Adipose tissue (tissue), 3 donors: Measurements from ENCODE around the gene FGF4. TPM values are rescaled to one million over a fixed set of nuclear protein-coding genes. Genes with fewer than 3 reads are reported as not detected.
"Not testable (repeated sequence)": the region's sequence is repeated elsewhere in the genome, so short reads cannot be mapped to it uniquely, and the experiment has no call there.

Experiments used
- H3K27ac ChIP-seq: one replicate; pipeline ENCODE4 v1.5.1; 2013; ENCODE audit warnings: low read depth, low read length
- WGBS, 3 donors: extraction: QIAGEN DNeasy Blood & Tissue Kit; methylation state at CpG; one replicate each; pipeline ENCODE4 v1.1.7; 2013; 5-methylcytosine and 5-hydroxymethylcytosine counted together
- polyA plus RNA-seq, 3 donors: library from polyadenylated mRNA; stranded (reverse); fragments of 200-250 nt; gene quantifications; one replicate each; pipeline ENCODE4 v1.2.3, GENCODE V29; 2013
- donor health status: healthy with polysubstance abuse.
- donor health status: Bipolar disorder and iron deficiency.
- donor health status: healthy.

The FGF4 gene
- polyA plus RNA-seq, 3 donors: not detected

GRCh38 chr11:69787906-69788305, 12.8 kb upstream of the FGF4 start:
- no peak overlapping the region for H3K27ac ChIP-seq
- WGBS, 3 donors: 77 to 87% (median 87%) methylated on average over 10 of the region's 10 CpGs

GRCh38 chr11:69787457-69787856, 12.3 kb upstream of the FGF4 start:
- WGBS, 3 donors: 43 to 66% (median 50%) methylated on average over 4 of the region's 4 CpGs
- H3K27ac ChIP-seq: no peak overlapping the region

- no peak overlapping the region for H3K27ac ChIP-seq
- whole genome bisulfite sequencing, 3 donors: 64 to 75% (median 73%) methylated on average over 8 of the region's 8 CpGs
Measured at GRCh38 chr11:69781241-69781640, 6.1 kb upstream of the FGF4 start.

- 84 to 89% (median 87%) methylated on average over 8 of the region's 8 CpGs for WGBS, 3 donors
- H3K27ac ChIP-seq: no peak overlapping the region
Measured at GRCh38 chr11:69778373-69778772, 3.2 kb upstream of the FGF4 start.

- WGBS, 3 donors: 1 to 3% (median 3%) methylated on average over 93 to 107 of the region's 107 CpGs
- H3K27ac ChIP-seq: no peak overlapping the region
Measured at GRCh38 chr11:69774354-69775162, 583 bp downstream of the FGF4 start.

- no peak overlapping the region for H3K27ac ChIP-seq
- 7 to 12% (median 12%) methylated on average over 29 to 30 of the region's 30 CpGs for WGBS, 3 donors
Measured at GRCh38 chr11:69773626-69774353, 1.4 kb downstream of the FGF4 start.

GRCh38 chr11:69771466-69771865, 3.7 kb downstream of the FGF4 start:
- H3K27ac ChIP-seq: no peak overlapping the region
- 34 to 40% (median 40%) methylated on average over 7 of the region's 7 CpGs for WGBS, 3 donors

- H3K27ac ChIP-seq: no peak overlapping the region
- WGBS, 3 donors: 16 to 21% (median 16%) methylated on average over 5 of the region's 5 CpGs
Measured at GRCh38 chr11:69770540-69770939, 4.6 kb downstream of the FGF4 start.

- WGBS, 3 donors: 64 to 72% (median 66%) methylated on average over 10 of the region's 10 CpGs
Measured at GRCh38 chr11:69765498-69765995, 9.6 kb downstream of the FGF4 start.

GRCh38 chr11:69764918-69765317, 10.2 kb downstream of the FGF4 start:
- 86 to 96% (median 93%) methylated on average over 7 of the region's 7 CpGs for WGBS, 3 donors
- H3K27ac ChIP-seq: not testable (repeated sequence)

More at GRCh38 chr11:69765498-69765995, 9.6 kb downstream of the FGF4 start:
- H3K27ac ChIP-seq: no peak overlapping the region

GRCh38 chr11:69760319-69760718, 14.8 kb downstream of the FGF4 start:
- H3K27ac ChIP-seq: no peak overlapping the region
- WGBS, 3 donors: 46 to 55% (median 53%) methylated on average over 4 of the region's 4 CpGs

- no peak overlapping the region for H3K27ac ChIP-seq
- 25 to 30% (median 28%) methylated on average over 4 of the region's 4 CpGs for WGBS, 3 donors
Measured at GRCh38 chr11:69752890-69753289, 22.3 kb downstream of the FGF4 start.

GRCh38 chr11:69750875-69751597, 24.1 kb downstream of the FGF4 start:
- WGBS, 3 donors: 69 to 72% (median 70%) methylated on average over 11 of the region's 11 CpGs
- no peak overlapping the region for H3K27ac ChIP-seq

GRCh38 chr11:69750108-69750850, 24.9 kb downstream of the FGF4 start:
- 58 to 73% (median 72%) methylated on average over 11 of the region's 11 CpGs for WGBS, 3 donors
- H3K27ac ChIP-seq: no peak overlapping the region

- 82 to 87% (median 83%) methylated on average over 11 of the region's 11 CpGs for WGBS, 3 donors
Measured at GRCh38 chr11:69748637-69749036, 26.5 kb downstream of the FGF4 start.

GRCh38 chr11:69746752-69747742, 28.1 kb downstream of the FGF4 start:
- no peak overlapping the region for H3K27ac ChIP-seq
- WGBS, 3 donors: 49 to 73% (median 62%) methylated on average over 29 of the region's 29 CpGs

More at GRCh38 chr11:69748637-69749036, 26.5 kb downstream of the FGF4 start:
- no peak overlapping the region for H3K27ac ChIP-seq

GRCh38 chr11:69746140-69746539, 29.0 kb downstream of the FGF4 start:
- no peak overlapping the region for H3K27ac ChIP-seq
- WGBS, 3 donors: 60 to 76% (median 75%) methylated on average over 8 of the region's 8 CpGs
